Left ventricle myocardium inferior (tissue), 1 donor: ENCODE results near the gene KISS1. TPM values are rescaled to one million over a fixed set of nuclear protein-coding genes. Genes with fewer than 3 reads are reported as not detected.

Experiments
- DNase-seq: peaks from one replicate; pipeline ENCODE4 v3.0.0-alpha.2; 2020
- H3K27ac ChIP-seq: fragments of 200-600 bp; replicated peaks from 2 replicates; pipeline ENCODE4 v1.8.0; 2021
- H3K27me3 ChIP-seq: fragments of 200-600 bp; 2 replicates; pipeline ENCODE4 v1.8.0; 2021; ENCODE audit warnings: low read depth
- H3K36me3 ChIP-seq: fragments of 200-600 bp; 2 replicates; pipeline ENCODE4 v1.8.0; 2021
- H3K4me1 ChIP-seq: fragments of 200-600 bp; 2 replicates; pipeline ENCODE4 v1.8.0; 2021
- H3K4me3 ChIP-seq: fragments of 200-600 bp; 2 replicates; pipeline ENCODE4 v1.8.0; 2021; ENCODE audit warnings: mild to moderate bottlenecking, moderate library complexity
- H3K9me3 ChIP-seq: fragments of 200-600 bp; replicated peaks from 2 replicates; pipeline ENCODE4 v1.8.0; 2021
- intact Hi-C: fragments of 100-400 bp; cut with micrococcal nuclease; formaldehyde crosslinking; loops from one replicate; pipeline ENCODE4 v1.11.0; 2022
- total RNA-seq: library from RNA; stranded (reverse); fragmentation: NEBNext Ultra II Directional; extraction: Animal tissue kit (Norgen Biotek cat#: 25700); gene quantifications from one replicate; pipeline ENCODE4 v1.2.1, GENCODE V29; 2021
- TF ChIP-seq, protein P1 (sequence below): fragments of 200-600 bp; IDR thresholded peaks from 2 replicates; pipeline ENCODE4 v1.8.0; 2021; ENCODE audit warnings: antibody characterized with exemption, mild to moderate bottlenecking, borderline replicate concordance
- donor health status: DM: no; HTN: yes; CAD: no; lungs with severe emphysema.

Gene KISS1
- total RNA-seq, 1 donor from 2014 or later = not detected

- H3K4me3 ChIP-seq = no peak overlapping the region
- H3K36me3 ChIP-seq = no peaks in the 10 kb centered on the region
- no peaks in the 10 kb centered on the region for H3K9me3 ChIP-seq
- peaks cover 10% of the 10 kb centered on the region for H3K4me1 ChIP-seq
- no peak overlapping the region for H3K27ac ChIP-seq
- TF ChIP-seq, protein P1, sequence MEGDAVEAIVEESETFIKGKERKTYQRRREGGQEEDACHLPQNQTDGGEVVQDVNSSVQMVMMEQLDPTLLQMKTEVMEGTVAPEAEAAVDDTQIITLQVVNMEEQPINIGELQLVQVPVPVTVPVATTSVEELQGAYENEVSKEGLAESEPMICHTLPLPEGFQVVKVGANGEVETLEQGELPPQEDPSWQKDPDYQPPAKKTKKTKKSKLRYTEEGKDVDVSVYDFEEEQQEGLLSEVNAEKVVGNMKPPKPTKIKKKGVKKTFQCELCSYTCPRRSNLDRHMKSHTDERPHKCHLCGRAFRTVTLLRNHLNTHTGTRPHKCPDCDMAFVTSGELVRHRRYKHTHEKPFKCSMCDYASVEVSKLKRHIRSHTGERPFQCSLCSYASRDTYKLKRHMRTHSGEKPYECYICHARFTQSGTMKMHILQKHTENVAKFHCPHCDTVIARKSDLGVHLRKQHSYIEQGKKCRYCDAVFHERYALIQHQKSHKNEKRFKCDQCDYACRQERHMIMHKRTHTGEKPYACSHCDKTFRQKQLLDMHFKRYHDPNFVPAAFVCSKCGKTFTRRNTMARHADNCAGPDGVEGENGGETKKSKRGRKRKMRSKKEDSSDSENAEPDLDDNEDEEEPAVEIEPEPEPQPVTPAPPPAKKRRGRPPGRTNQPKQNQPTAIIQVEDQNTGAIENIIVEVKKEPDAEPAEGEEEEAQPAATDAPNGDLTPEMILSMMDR = no peak
- peaks cover 20% of the 10 kb centered on the region for H3K27me3 ChIP-seq
- intact Hi-C loops = no loop called here
- no peak for DNase-seq
Measured at GRCh38 chr1:204216236-204216635, 19.9 kb upstream of the KISS1 start.

DNA sequence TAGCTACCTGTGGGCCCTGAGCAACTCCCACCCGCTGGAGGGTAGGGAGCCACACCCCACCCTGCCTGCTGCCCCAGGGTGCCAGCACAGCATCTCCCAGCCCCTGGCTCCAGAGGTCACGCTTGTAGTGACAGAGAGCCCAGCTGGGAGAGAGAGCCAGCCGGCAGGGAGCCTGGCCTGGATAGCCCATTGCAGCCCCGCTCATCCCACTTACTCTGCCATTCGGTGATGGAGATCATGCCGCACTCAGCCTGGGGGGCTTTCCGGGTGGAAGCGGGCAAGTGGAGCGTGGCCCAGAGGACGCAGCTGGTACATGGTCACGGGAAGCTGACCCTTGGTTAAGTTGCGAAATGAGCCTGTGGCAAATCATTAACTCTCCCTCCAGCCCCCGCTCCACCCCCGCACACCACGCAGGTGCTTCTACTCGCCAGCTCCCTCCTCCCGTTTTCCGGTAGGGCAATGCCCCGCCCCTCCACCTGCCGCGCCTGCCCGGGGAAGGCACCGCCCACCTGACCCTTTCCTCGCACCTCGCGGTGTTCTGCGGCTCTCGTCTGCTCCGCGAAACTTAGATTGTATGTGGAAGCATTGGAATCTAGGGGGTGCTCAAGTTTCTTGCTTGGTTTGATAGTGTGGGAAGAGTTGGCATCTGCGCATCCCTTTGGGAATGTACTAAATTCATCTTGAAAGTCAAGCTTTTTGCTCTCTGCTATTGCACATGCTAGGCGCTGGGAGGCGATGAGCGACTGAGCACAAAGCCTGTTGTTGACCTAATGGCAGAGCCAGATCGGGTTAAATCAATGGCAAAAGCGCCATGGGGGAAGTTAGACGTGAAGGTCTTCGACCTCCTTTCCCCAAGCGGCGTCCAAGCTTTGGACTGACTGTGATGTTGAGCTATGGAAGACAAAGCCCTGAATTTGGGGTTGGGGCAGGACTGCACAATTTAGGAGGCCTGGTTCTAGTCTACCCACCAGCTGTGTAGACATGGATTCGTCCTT lies 17.7 kb upstream of the KISS1 start, which contains the start of gene GOLT1A:
TSS of gene GOLT1A (minus strand) at position 321 of the 995 bp plus-strand sequence. CDS start at position 239, 82 bp downstream.
- H3K9me3 ChIP-seq = no peaks in the 10 kb centered on the region
- H3K27ac ChIP-seq = no peak within 1 kb of the TSS
- no peaks in the 10 kb centered on the region for H3K36me3 ChIP-seq
- intact Hi-C loops = no loop called here
- peaks cover 20% of the 10 kb centered on the region for H3K27me3 ChIP-seq
- TF ChIP-seq, protein P1 = peak; percentile 79
- peak; percentile 36 for DNase-seq
- H3K4me1 ChIP-seq = peaks cover 10% of the 10 kb centered on the region
- peak within 1 kb of the TSS; percentile 51 for H3K4me3 ChIP-seq

GRCh38 chr1:204212715-204213114 lies 16.4 kb upstream of the KISS1 start:
- no peak for DNase-seq
- no peaks in the 10 kb centered on the region for H3K36me3 ChIP-seq
- TF ChIP-seq, protein P1 = no peak
- H3K27ac ChIP-seq = no peak overlapping the region
- intact Hi-C loops = no loop called here
- peaks cover 10% of the 10 kb centered on the region for H3K4me1 ChIP-seq
- H3K27me3 ChIP-seq = peaks cover 23% of the 10 kb centered on the region
- no peak overlapping the region for H3K4me3 ChIP-seq
- no peaks in the 10 kb centered on the region for H3K9me3 ChIP-seq

GRCh38 chr1:204211046-204211445 lies 14.8 kb upstream of the KISS1 start:
- H3K27me3 ChIP-seq = peaks cover 29% of the 10 kb centered on the region
- no peak for DNase-seq
- no peaks in the 10 kb centered on the region for H3K9me3 ChIP-seq
- H3K4me3 ChIP-seq = no peak overlapping the region
- TF ChIP-seq, protein P1 = no peak
- intact Hi-C loops = no loop called here
- no peak overlapping the region for H3K27ac ChIP-seq
- H3K36me3 ChIP-seq = no peaks in the 10 kb centered on the region
- H3K4me1 ChIP-seq = peaks cover 14% of the 10 kb centered on the region

- no peaks in the 10 kb centered on the region for H3K36me3 ChIP-seq
- peaks cover 45% of the 10 kb centered on the region for H3K27me3 ChIP-seq
- peak; percentile 55 for DNase-seq
- no peak overlapping the region for H3K27ac ChIP-seq
- no peaks in the 10 kb centered on the region for H3K9me3 ChIP-seq
- TF ChIP-seq, protein P1 = peak; percentile 95
- intact Hi-C loops = loop anchor here (2.0 to 5.0 kb wide), 2 partner anchors 44 to 155 kb away; no protein-coding TSS in a partner anchor
- peaks cover 4% of the 10 kb centered on the region for H3K4me1 ChIP-seq
- no peak overlapping the region for H3K4me3 ChIP-seq
Measured at GRCh38 chr1:204207136-204207616, 10.9 kb upstream of the KISS1 start.
